GM18861 (cell line): ENCODE results near the gene ZNF407.

Source experiments
- ATAC-seq: cut with Tn5 transposase; IDR thresholded peaks from one replicate; pipeline ENCODE4 v1.9.1; 2021; ENCODE audit not compliant: unreplicated experiment

ZNF407 gene

GRCh38 chr18:74624466-74624865 is 26.8 kb downstream of the ZNF407 start:
- no peak for ATAC-seq

GRCh38 chr18:74625157-74625556 is 27.5 kb downstream of the ZNF407 start:
- no peak for ATAC-seq

GRCh38 chr18:74626049-74626874 is 28.6 kb downstream of the ZNF407 start:
- ATAC-seq: no peak

- no peak for ATAC-seq
Measured at GRCh38 chr18:74630804-74631203, 33.1 kb downstream of the ZNF407 start.

- no peak for ATAC-seq
Measured at GRCh38 chr18:74631212-74631611, 33.5 kb downstream of the ZNF407 start.

GRCh38 chr18:74631623-74632350 is 34.1 kb downstream of the ZNF407 start:
- ATAC-seq: no peak

GRCh38 chr18:74632351-74632679 is 34.6 kb downstream of the ZNF407 start:
- no peak for ATAC-seq

GRCh38 chr18:74632856-74633255 is 35.2 kb downstream of the ZNF407 start:
- ATAC-seq: no peak

GRCh38 chr18:74633652-74634352 is 36.1 kb downstream of the ZNF407 start:
- no peak for ATAC-seq

GRCh38 chr18:74635224-74635975 is 37.7 kb downstream of the ZNF407 start:
- ATAC-seq: no peak

GRCh38 chr18:74637070-74637469 is 39.4 kb downstream of the ZNF407 start:
- ATAC-seq: no peak

- ATAC-seq: no peak
Measured at GRCh38 chr18:74638210-74638609, 40.5 kb downstream of the ZNF407 start.

- no peak for ATAC-seq
Measured at GRCh38 chr18:74644713-74645112, 47.0 kb downstream of the ZNF407 start.

GRCh38 chr18:74645679-74646078 is 48.0 kb downstream of the ZNF407 start:
- ATAC-seq: no peak

- no peak for ATAC-seq
Measured at GRCh38 chr18:74651327-74652128, 53.9 kb downstream of the ZNF407 start.

GRCh38 chr18:74652392-74652988 is 54.8 kb downstream of the ZNF407 start:
- peak; percentile 50 for ATAC-seq

- ATAC-seq: no peak
Measured at GRCh38 chr18:74654638-74655037, 57.0 kb downstream of the ZNF407 start.

GRCh38 chr18:74661008-74661407 is 63.3 kb downstream of the ZNF407 start:
- ATAC-seq: no peak

- no peak for ATAC-seq
Measured at GRCh38 chr18:74661691-74662090, 64.0 kb downstream of the ZNF407 start.

GRCh38 chr18:74662622-74663021 is 65.0 kb downstream of the ZNF407 start:
- ATAC-seq: no peak
